Natural killer cell treated with Interleukin-12 subunit alpha and Interleukin-12 subunit beta and Interleukin-15 and Interleukin-18, amount 100 ng/mL, for 72 hours (primary cell): ENCODE measurements around the gene ASXL1. TPM values are rescaled to one million over a fixed set of nuclear protein-coding genes. Genes with fewer than 3 reads are reported as not detected.

Experiments
- ATAC-seq, 2 donors: fragments of 150-1000 bp; cut with Tn5 transposase in 1 of 2; sonication (Bioruptor Pico), chemical (Tn5 transposase) in 1 of 2; 2 replicates each; pipeline ENCODE4 v1.10.0; 2021
- DNase-seq: peaks from one replicate; pipeline ENCODE4 v3.0.0; 2022; ENCODE audit warnings: low spot score
- H3K27ac Mint-ChIP-seq, 2 donors: 1 replicate in 1 of 2; 2 replicates in 1 of 2; pipeline ENCODE4 v1.8.0; 2022; ENCODE audit warnings: mixed read lengths in 2 of 2, mild to moderate bottlenecking in 1 of 2, moderate library complexity in 1 of 2
- H3K27me3 Mint-ChIP-seq, 2 donors: 1 replicate in 1 of 2; 2 replicates in 1 of 2; pipeline ENCODE4 v1.8.0; 2022; ENCODE audit warnings: mixed read lengths in 2 of 2
- H3K36me3 Mint-ChIP-seq: one replicate; pipeline ENCODE4 v1.8.0; 2022; ENCODE audit warnings: mixed read lengths
- H3K4me1 Mint-ChIP-seq, 2 donors: 1 replicate in 1 of 2; 2 replicates in 1 of 2; pipeline ENCODE4 v1.8.0; 2022; ENCODE audit warnings: low read depth in 2 of 2, mixed read lengths in 2 of 2, mild to moderate bottlenecking in 1 of 2
- H3K4me3 Mint-ChIP-seq: one replicate; pipeline ENCODE4 v1.8.0; 2022; ENCODE audit warnings: mixed read lengths
- H3K9me3 Mint-ChIP-seq: 2 replicates; pipeline ENCODE4 v1.8.0; 2022; ENCODE audit warnings: mixed read lengths
- total RNA-seq, 2 donors: library from RNA; stranded (reverse); gene quantifications; one replicate each; pipeline ENCODE4 v1.2.3, GENCODE V29; 2022

Gene ASXL1
- total RNA-seq, 2 donors from 2014 or later: 119 to 214 TPM

GRCh38 chr20:32445539-32446273, 87.6 kb downstream of the ASXL1 start:
- ATAC-seq (peak; percentile 37 to 47), DNase-seq (peak; percentile 49)
- Mint-ChIP-seq H3K27ac (peak overlapping the region; percentile 58 to 82), H3K9me3 (no peaks in the 10 kb centered on the region), H3K4me3 (peak overlapping the region; percentile 21), H3K36me3 (no peaks in the 10 kb centered on the region), H3K27me3 (no peaks in the 10 kb centered on the region), H3K4me1 (peaks cover 19 to 27% of the 10 kb centered on the region in 2 donors)

GRCh38 chr20:32446301-32447100, 88.4 kb downstream of the ASXL1 start:
- ATAC-seq: no peak
- Mint-ChIP-seq H3K4me1 (peaks cover 20 to 26% of the 10 kb centered on the region in 2 donors), H3K36me3 (no peaks in the 10 kb centered on the region), H3K27me3 (no peaks in the 10 kb centered on the region), H3K9me3 (no peaks in the 10 kb centered on the region), H3K4me3 (no peak overlapping the region), H3K27ac (peak overlapping the region in 1 of 2 donors; percentile 26)
- DNase-seq: peak; percentile 46

GRCh38 chr20:32447136-32448027, 89.3 kb downstream of the ASXL1 start:
- Mint-ChIP-seq H3K27ac (peak overlapping the region; percentile 26 to 76), H3K36me3 (no peaks in the 10 kb centered on the region), H3K4me3 (no peak overlapping the region), H3K4me1 (peaks cover 20 to 25% of the 10 kb centered on the region in 2 donors), H3K9me3 (no peaks in the 10 kb centered on the region), H3K27me3 (no peaks in the 10 kb centered on the region)
- no peak for ATAC-seq
- peak; percentile 44 for DNase-seq

GRCh38 chr20:32448306-32449056, 90.3 kb downstream of the ASXL1 start:
- H3K36me3 Mint-ChIP-seq: no peaks in the 10 kb centered on the region
- H3K9me3 Mint-ChIP-seq: no peaks in the 10 kb centered on the region
- DNase-seq: peak; percentile 35
- no peak overlapping the region for H3K4me3 Mint-ChIP-seq
- H3K4me1 Mint-ChIP-seq: peaks cover 18% of the 10 kb centered on the region in 2 donors
- ATAC-seq: no peak
- peak overlapping the region; percentile 75 to 76 for H3K27ac Mint-ChIP-seq
- no peaks in the 10 kb centered on the region for H3K27me3 Mint-ChIP-seq

GRCh38 chr20:32449057-32449889, 91.1 kb downstream of the ASXL1 start:
- Mint-ChIP-seq H3K36me3 (no peaks in the 10 kb centered on the region), H3K9me3 (no peaks in the 10 kb centered on the region), H3K27ac (peak overlapping the region; percentile 75 to 80), H3K4me3 (no peak overlapping the region), H3K27me3 (no peaks in the 10 kb centered on the region), H3K4me1 (peaks cover 15 to 18% of the 10 kb centered on the region in 2 donors)
- DNase-seq: no peak
- no peak for ATAC-seq

GRCh38 chr20:32449890-32450401, 91.8 kb downstream of the ASXL1 start:
- no peak overlapping the region for H3K4me3 Mint-ChIP-seq
- ATAC-seq (no peak), DNase-seq (no peak)
- H3K9me3 Mint-ChIP-seq: no peaks in the 10 kb centered on the region
- H3K36me3 Mint-ChIP-seq: no peaks in the 10 kb centered on the region
- H3K27ac Mint-ChIP-seq: peak overlapping the region; percentile 75 to 80
- peaks cover 13 to 18% of the 10 kb centered on the region in 2 donors for H3K4me1 Mint-ChIP-seq
- H3K27me3 Mint-ChIP-seq: no peaks in the 10 kb centered on the region

GRCh38 chr20:32450484-32451061, 92.4 kb downstream of the ASXL1 start:
- H3K27me3 Mint-ChIP-seq: no peaks in the 10 kb centered on the region
- H3K4me3 Mint-ChIP-seq: no peak overlapping the region
- no peaks in the 10 kb centered on the region for H3K36me3 Mint-ChIP-seq
- no peaks in the 10 kb centered on the region for H3K9me3 Mint-ChIP-seq
- DNase-seq (no peak), ATAC-seq (no peak)
- H3K4me1 Mint-ChIP-seq: peaks cover 11 to 13% of the 10 kb centered on the region in 2 donors
- H3K27ac Mint-ChIP-seq: peak overlapping the region in 1 of 2 donors; percentile 80

GRCh38 chr20:32451340-32451681, 93.2 kb downstream of the ASXL1 start:
- ATAC-seq (no peak), DNase-seq (no peak)
- H3K9me3 Mint-ChIP-seq: no peaks in the 10 kb centered on the region
- H3K27ac Mint-ChIP-seq: peak overlapping the region in 1 of 2 donors; percentile 72
- H3K27me3 Mint-ChIP-seq: no peaks in the 10 kb centered on the region
- peaks cover 10 to 11% of the 10 kb centered on the region in 2 donors for H3K4me1 Mint-ChIP-seq
- H3K4me3 Mint-ChIP-seq: no peak overlapping the region
- H3K36me3 Mint-ChIP-seq: no peaks in the 10 kb centered on the region

GRCh38 chr20:32451682-32452461, 93.7 kb downstream of the ASXL1 start:
- Mint-ChIP-seq H3K27me3 (no peaks in the 10 kb centered on the region), H3K4me1 (peaks cover 10 to 11% of the 10 kb centered on the region in 2 donors), H3K36me3 (no peaks in the 10 kb centered on the region), H3K4me3 (no peak overlapping the region), H3K27ac (peak overlapping the region in 1 of 2 donors; percentile 72), H3K9me3 (no peaks in the 10 kb centered on the region)
- ATAC-seq (no peak), DNase-seq (no peak)

GRCh38 chr20:32452776-32453466, 94.8 kb downstream of the ASXL1 start:
- Mint-ChIP-seq H3K9me3 (no peaks in the 10 kb centered on the region), H3K36me3 (no peaks in the 10 kb centered on the region), H3K27ac (peak overlapping the region in 1 of 2 donors; percentile 72), H3K27me3 (no peaks in the 10 kb centered on the region), H3K4me1 (peaks cover 11% of the 10 kb centered on the region in 2 donors), H3K4me3 (no peak overlapping the region)
- ATAC-seq: no peak
- no peak for DNase-seq
